ENCODE results near the gene NUP58. TPM values are rescaled to one million over a fixed set of nuclear protein-coding genes. Genes with fewer than 3 reads are reported as not detected.

NUP58 gene
- total and polyA plus RNA-seq, 9 of the 15 experiments (the other 6 are each of a cell fraction or from before 2014, with no cell fraction given): 12.5 to 98.0 (median 42.6) TPM

GRCh38 chr13:25335856-25336255 lies 34.4 kb downstream of the NUP58 start (continued):
- no peak for TF ChIP-seq CLOCK (CRISPR knock-in tag; IDR thresholded peaks at IDR 0.05; ENCODE audit: borderline replicate concordance)
- no peak for TF ChIP-seq POLR2A (conservative IDR thresholded peaks at IDR 0.05)
- no peak for TF ChIP-seq EWSR1 (IDR thresholded peaks at IDR 0.05; ENCODE audit: borderline replicate concordance, low read depth, partially characterized antibody)
- TF ChIP-seq SUPT5H (IDR thresholded peaks at IDR 0.05): no peak
- no peak for TF ChIP-seq FOXP4 (CRISPR knock-in tag; IDR thresholded peaks at IDR 0.05; ENCODE audit: borderline replicate concordance)
- TF ChIP-seq TCFL5 (CRISPR knock-in tag; conservative IDR thresholded peaks at IDR 0.05): no peak
- TF ChIP-seq ZNF23 (CRISPR knock-in tag; IDR thresholded peaks at IDR 0.05): no peak
- TF ChIP-seq DDX20 (tag; IDR thresholded peaks at IDR 0.05; ENCODE audit: low read depth): no peak
- TF ChIP-seq ARID2 (IDR thresholded peaks at IDR 0.05): no peak
- TF ChIP-seq E2F8 (IDR thresholded peaks at IDR 0.05; ENCODE audit: low read depth, partially characterized antibody): no peak
